ENCODE results near the gene FAM217B. TPM values are rescaled to one million over a fixed set of nuclear protein-coding genes. Genes with fewer than 3 reads are reported as not detected.

The FAM217B gene
- total and polyA plus RNA-seq, 3 donors from 2014 or later, result 11.6 to 22.3 (median 18.6) TPM

DNA sequence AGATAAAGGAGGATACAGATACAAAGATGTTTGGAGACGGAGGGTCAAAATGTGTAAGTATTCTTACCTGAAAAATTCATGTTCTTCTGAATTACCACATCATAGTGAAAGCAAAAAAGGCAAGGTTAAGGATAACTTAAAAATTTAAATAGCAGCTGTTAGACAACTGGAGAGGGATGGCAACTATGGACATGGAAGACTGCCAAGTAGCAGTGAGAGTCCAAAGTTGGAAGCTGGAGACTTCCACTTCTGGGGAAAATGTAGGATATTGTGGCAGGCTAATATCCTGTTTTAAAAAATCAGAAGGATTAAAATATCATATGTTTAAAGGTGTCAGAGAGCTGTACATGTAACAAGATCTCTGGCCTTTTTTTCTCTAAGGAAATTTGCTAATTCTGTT is 36.6 kb upstream of the FAM217B start:
- TF ChIP-seq, protein P1, sequence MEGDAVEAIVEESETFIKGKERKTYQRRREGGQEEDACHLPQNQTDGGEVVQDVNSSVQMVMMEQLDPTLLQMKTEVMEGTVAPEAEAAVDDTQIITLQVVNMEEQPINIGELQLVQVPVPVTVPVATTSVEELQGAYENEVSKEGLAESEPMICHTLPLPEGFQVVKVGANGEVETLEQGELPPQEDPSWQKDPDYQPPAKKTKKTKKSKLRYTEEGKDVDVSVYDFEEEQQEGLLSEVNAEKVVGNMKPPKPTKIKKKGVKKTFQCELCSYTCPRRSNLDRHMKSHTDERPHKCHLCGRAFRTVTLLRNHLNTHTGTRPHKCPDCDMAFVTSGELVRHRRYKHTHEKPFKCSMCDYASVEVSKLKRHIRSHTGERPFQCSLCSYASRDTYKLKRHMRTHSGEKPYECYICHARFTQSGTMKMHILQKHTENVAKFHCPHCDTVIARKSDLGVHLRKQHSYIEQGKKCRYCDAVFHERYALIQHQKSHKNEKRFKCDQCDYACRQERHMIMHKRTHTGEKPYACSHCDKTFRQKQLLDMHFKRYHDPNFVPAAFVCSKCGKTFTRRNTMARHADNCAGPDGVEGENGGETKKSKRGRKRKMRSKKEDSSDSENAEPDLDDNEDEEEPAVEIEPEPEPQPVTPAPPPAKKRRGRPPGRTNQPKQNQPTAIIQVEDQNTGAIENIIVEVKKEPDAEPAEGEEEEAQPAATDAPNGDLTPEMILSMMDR (IDR thresholded peaks at IDR 0.05), result no peak
- no peak overlapping the region for H3K27ac ChIP-seq
- WGBS, 2 donors, result 91 to 92% methylated on average over 1 of the region's 1 CpG
- H3K4me3 ChIP-seq, result no peak overlapping the region
- H3K36me3 ChIP-seq (ENCODE audit: low read depth, missing control alignments), result no peaks in the 10 kb centered on the region
- H3K9me3 ChIP-seq, result no peaks in the 10 kb centered on the region
- intact Hi-C loops (cut with DNase I; ENCODE audit: low total_unique reads), result no loop called here
- H3K4me1 ChIP-seq, result no peaks in the 10 kb centered on the region
- no peak for DNase-seq
- no peaks in the 10 kb centered on the region for H3K27me3 ChIP-seq

DNA sequence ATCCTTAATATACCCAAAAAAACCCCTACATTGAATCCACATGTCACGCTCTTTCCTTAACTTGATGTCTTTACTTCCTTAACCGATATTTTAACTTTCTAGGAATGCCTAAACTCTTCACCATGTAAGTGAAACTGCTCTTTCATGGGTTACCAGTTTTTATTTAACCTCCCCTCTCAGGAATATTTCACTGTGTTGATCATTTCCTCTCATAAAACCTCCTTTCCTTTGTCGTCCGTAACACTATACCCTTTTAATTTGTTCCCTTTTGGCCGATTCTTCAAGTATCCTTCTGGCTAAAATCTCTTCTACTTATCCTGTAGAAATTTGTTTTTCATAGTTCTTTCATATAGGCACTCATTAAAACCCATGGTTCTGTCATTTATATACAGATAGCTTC is 31.3 kb upstream of the FAM217B start:
- DNase-seq, result no peak
- no peaks in the 10 kb centered on the region for H3K4me1 ChIP-seq
- no peaks in the 10 kb centered on the region for H3K27me3 ChIP-seq
- TF ChIP-seq, protein P1 (IDR thresholded peaks at IDR 0.05), result no peak
- no peak for TF ChIP-seq POLR2A (IDR thresholded peaks at IDR 0.05)
- no peak overlapping the region for H3K4me3 ChIP-seq
- H3K36me3 ChIP-seq (ENCODE audit: low read depth, missing control alignments), result no peaks in the 10 kb centered on the region
- WGBS, 2 donors, result 85 to 87% methylated on average over 5 of the region's 5 CpGs
- intact Hi-C loops (cut with DNase I; ENCODE audit: low total_unique reads), result no loop called here
- H3K27ac ChIP-seq, result no peak overlapping the region
- no peaks in the 10 kb centered on the region for H3K9me3 ChIP-seq

DNA sequence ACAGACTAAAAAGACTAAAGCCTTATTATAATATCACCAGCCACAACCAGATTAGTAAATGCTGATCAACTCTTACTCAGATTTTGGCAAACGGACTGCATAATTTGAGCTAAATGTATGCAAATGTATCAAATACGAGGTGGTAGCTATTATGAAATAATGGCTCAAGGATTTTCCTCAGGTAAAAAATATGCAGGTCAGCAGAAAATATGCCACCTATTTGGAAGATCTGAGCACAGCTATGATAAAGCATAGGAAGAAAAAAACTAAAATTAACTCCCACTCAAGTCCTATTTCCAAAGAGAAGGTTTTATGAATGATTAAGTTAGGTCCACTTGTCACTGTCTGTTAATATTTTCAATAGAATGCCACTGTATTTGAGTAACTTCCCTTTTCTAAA is 29.1 kb upstream of the FAM217B start:
- DNase-seq, result no peak
- intact Hi-C loops (cut with DNase I; ENCODE audit: low total_unique reads), result no loop called here
- Histone ChIP-seq H3K36me3 (ENCODE audit: low read depth, missing control alignments) (no peaks in the 10 kb centered on the region), H3K27me3 (no peaks in the 10 kb centered on the region), H3K4me3 (no peak overlapping the region), H3K4me1 (no peaks in the 10 kb centered on the region), H3K27ac (no peak overlapping the region), H3K9me3 (no peaks in the 10 kb centered on the region)
- WGBS, 2 donors, result 85 to 86% methylated on average over 2 of the region's 2 CpGs
- TF ChIP-seq, protein P1 (IDR thresholded peaks at IDR 0.05), result no peak
- TF ChIP-seq POLR2A (IDR thresholded peaks at IDR 0.05), result no peak

DNA sequence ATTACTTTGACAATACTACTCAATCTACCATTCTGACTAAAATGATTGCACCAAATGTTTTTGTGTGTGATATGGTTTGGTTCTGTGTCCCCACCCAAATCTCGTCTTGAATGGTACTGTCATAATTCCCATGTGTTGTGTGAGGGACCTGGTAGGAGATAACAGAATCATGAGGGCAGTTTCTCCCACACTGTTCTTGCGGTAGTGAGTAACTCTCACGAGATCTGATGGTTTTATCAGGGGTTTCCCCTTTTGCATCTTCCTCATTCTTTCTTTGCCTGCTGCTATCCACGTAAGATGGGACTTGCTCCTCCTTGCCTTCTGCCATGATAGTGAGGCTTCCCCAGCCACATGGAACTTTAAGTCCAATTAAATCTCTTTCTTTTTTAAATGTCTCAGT is 27.6 kb upstream of the FAM217B start:
- Histone ChIP-seq H3K9me3 (no peaks in the 10 kb centered on the region), H3K27me3 (no peaks in the 10 kb centered on the region), H3K36me3 (ENCODE audit: low read depth, missing control alignments) (no peaks in the 10 kb centered on the region), H3K27ac (no peak overlapping the region), H3K4me3 (no peak overlapping the region), H3K4me1 (no peaks in the 10 kb centered on the region)
- no peak for DNase-seq
- intact Hi-C loops (cut with DNase I; ENCODE audit: low total_unique reads), result no loop called here
- no peak for TF ChIP-seq POLR2A (IDR thresholded peaks at IDR 0.05)
- TF ChIP-seq, protein P1 (IDR thresholded peaks at IDR 0.05), result no peak
- WGBS, 2 donors, result 67 to 73% methylated on average over 4 of the region's 4 CpGs

DNA sequence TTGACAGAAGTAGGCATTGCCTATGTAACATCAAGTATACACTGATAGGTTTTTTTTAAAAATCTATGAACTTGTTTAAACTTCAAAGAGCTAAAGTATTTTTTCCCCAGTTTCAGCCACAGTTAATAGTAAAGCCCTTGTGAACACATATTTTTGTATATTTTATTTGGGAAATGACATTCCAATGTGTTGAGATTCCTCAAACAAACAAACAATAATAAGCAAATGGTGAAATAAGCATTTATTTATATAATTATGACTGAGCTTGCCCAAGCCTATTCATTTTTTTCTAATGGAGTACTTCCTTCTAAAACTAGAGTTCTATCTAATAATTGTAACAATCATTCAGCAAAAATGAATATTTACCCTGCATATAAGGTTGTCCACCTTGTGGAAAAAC is 19.2 kb upstream of the FAM217B start:
- Histone ChIP-seq H3K27me3 (no peaks in the 10 kb centered on the region), H3K9me3 (no peaks in the 10 kb centered on the region), H3K4me1 (no peaks in the 10 kb centered on the region), H3K36me3 (ENCODE audit: low read depth, missing control alignments) (no peaks in the 10 kb centered on the region), H3K27ac (no peak overlapping the region), H3K4me3 (no peak overlapping the region)
- TF ChIP-seq, protein P1 (IDR thresholded peaks at IDR 0.05), result no peak
- no peak for TF ChIP-seq POLR2A (IDR thresholded peaks at IDR 0.05)
- intact Hi-C loops (cut with DNase I; ENCODE audit: low total_unique reads), result no loop called here
- DNase-seq, result no peak
